ENCODE data around the gene AMER3.

DNA sequence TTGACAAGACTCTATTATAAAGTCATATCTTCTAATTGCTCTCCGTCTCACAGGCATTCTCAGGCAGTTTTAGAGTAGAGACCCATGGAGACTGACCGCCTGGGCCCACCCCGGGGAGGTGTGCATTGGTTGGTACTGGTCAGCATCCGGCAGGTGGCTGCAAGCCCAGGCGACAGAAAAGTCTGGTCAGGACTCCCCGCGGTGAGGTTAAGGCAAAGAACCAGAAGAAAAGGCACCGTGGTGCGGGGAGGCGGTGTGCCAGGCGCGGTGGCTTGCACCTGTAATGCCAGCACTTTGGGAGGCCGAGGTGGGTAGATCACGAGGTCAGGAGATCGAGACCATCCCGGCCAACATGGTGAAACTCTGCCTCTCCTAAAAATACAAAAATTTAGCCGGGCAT is 32.5 kb downstream of the AMER3 start:
- TF ChIP-seq, protein P1, sequence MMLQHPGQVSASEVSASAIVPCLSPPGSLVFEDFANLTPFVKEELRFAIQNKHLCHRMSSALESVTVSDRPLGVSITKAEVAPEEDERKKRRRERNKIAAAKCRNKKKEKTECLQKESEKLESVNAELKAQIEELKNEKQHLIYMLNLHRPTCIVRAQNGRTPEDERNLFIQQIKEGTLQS (IDR thresholded peaks at IDR 0.05) = no peak
- TF ChIP-seq, protein P2, sequence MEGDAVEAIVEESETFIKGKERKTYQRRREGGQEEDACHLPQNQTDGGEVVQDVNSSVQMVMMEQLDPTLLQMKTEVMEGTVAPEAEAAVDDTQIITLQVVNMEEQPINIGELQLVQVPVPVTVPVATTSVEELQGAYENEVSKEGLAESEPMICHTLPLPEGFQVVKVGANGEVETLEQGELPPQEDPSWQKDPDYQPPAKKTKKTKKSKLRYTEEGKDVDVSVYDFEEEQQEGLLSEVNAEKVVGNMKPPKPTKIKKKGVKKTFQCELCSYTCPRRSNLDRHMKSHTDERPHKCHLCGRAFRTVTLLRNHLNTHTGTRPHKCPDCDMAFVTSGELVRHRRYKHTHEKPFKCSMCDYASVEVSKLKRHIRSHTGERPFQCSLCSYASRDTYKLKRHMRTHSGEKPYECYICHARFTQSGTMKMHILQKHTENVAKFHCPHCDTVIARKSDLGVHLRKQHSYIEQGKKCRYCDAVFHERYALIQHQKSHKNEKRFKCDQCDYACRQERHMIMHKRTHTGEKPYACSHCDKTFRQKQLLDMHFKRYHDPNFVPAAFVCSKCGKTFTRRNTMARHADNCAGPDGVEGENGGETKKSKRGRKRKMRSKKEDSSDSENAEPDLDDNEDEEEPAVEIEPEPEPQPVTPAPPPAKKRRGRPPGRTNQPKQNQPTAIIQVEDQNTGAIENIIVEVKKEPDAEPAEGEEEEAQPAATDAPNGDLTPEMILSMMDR (IDR thresholded peaks at IDR 0.05; ENCODE audit: low read depth, low read length, missing input control) = no peak
- TF ChIP-seq TAF1 (conservative IDR thresholded peaks at IDR 0.05) (no peak), RXRA (IDR thresholded peaks at IDR 0.05) (no peak), EGR1 (IDR thresholded peaks at IDR 0.05; ENCODE audit: low read depth in 2 of 2) (no peak), RAD21 (IDR thresholded peaks at IDR 0.05) (no peak), GABPA (IDR thresholded peaks at IDR 0.05 in 1 of 2, conservative IDR thresholded peaks at IDR 0.05 in 1 of 2) (no peak), JUND (IDR thresholded peaks at IDR 0.05) (no peak)
- TF ChIP-seq, protein P3, sequence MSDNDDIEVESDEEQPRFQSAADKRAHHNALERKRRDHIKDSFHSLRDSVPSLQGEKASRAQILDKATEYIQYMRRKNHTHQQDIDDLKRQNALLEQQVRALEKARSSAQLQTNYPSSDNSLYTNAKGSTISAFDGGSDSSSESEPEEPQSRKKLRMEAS (IDR thresholded peaks at IDR 0.05) = no peak
- TF ChIP-seq, protein P4, sequence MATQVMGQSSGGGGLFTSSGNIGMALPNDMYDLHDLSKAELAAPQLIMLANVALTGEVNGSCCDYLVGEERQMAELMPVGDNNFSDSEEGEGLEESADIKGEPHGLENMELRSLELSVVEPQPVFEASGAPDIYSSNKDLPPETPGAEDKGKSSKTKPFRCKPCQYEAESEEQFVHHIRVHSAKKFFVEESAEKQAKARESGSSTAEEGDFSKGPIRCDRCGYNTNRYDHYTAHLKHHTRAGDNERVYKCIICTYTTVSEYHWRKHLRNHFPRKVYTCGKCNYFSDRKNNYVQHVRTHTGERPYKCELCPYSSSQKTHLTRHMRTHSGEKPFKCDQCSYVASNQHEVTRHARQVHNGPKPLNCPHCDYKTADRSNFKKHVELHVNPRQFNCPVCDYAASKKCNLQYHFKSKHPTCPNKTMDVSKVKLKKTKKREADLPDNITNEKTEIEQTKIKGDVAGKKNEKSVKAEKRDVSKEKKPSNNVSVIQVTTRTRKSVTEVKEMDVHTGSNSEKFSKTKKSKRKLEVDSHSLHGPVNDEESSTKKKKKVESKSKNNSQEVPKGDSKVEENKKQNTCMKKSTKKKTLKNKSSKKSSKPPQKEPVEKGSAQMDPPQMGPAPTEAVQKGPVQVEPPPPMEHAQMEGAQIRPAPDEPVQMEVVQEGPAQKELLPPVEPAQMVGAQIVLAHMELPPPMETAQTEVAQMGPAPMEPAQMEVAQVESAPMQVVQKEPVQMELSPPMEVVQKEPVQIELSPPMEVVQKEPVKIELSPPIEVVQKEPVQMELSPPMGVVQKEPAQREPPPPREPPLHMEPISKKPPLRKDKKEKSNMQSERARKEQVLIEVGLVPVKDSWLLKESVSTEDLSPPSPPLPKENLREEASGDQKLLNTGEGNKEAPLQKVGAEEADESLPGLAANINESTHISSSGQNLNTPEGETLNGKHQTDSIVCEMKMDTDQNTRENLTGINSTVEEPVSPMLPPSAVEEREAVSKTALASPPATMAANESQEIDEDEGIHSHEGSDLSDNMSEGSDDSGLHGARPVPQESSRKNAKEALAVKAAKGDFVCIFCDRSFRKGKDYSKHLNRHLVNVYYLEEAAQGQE (IDR thresholded peaks at IDR 0.05) = no peak
- TF ChIP-seq, protein P5, sequence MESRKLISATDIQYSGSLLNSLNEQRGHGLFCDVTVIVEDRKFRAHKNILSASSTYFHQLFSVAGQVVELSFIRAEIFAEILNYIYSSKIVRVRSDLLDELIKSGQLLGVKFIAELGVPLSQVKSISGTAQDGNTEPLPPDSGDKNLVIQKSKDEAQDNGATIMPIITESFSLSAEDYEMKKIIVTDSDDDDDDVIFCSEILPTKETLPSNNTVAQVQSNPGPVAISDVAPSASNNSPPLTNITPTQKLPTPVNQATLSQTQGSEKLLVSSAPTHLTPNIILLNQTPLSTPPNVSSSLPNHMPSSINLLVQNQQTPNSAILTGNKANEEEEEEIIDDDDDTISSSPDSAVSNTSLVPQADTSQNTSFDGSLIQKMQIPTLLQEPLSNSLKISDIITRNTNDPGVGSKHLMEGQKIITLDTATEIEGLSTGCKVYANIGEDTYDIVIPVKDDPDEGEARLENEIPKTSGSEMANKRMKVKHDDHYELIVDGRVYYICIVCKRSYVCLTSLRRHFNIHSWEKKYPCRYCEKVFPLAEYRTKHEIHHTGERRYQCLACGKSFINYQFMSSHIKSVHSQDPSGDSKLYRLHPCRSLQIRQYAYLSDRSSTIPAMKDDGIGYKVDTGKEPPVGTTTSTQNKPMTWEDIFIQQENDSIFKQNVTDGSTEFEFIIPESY (IDR thresholded peaks at IDR 0.05) = no peak

All from liver (tissue), 3 donors.